T-helper 1 cell treated with Interleukin-12 subunit alpha and Interleukin-12 subunit beta and Interleukin-4 antibody, amounts not matched to agents 30 μg/mL and 1 μg/mL, for 36 hours (primary cell): ENCODE data around the gene LST1.

ENCODE experiments used
- H3K27ac Mint-ChIP-seq: one replicate; pipeline ENCODE4 v1.8.0; 2021; ENCODE audit warnings: mild to moderate bottlenecking, mixed read lengths
- H3K27me3 Mint-ChIP-seq: one replicate; pipeline ENCODE4 v1.8.0; 2021; ENCODE audit warnings: low read depth, mixed read lengths
- H3K36me3 Mint-ChIP-seq: one replicate; pipeline ENCODE4 v1.8.0; 2021; ENCODE audit warnings: low read depth, mixed read lengths
- H3K4me1 Mint-ChIP-seq: one replicate; pipeline ENCODE4 v1.8.0; 2021; ENCODE audit warnings: low read depth, mixed read lengths
- H3K4me3 Mint-ChIP-seq: one replicate; pipeline ENCODE4 v1.8.0; 2021; ENCODE audit warnings: mild to moderate bottlenecking, moderate library complexity, mixed read lengths
- H3K9me3 Mint-ChIP-seq: one replicate; pipeline ENCODE4 v1.8.0; 2021; ENCODE audit warnings: mixed read lengths

The LST1 gene

GRCh38 chr6:31631681-31632278 lies 45.7 kb downstream of the LST1 start:
- peaks cover 59% of the 10 kb centered on the region for H3K36me3 Mint-ChIP-seq
- peaks cover 7% of the 10 kb centered on the region for H3K4me1 Mint-ChIP-seq

GRCh38 chr6:31632279-31632946 lies 46.3 kb downstream of the LST1 start:
- no peak overlapping the region for H3K4me3 Mint-ChIP-seq
- H3K27ac Mint-ChIP-seq: no peak overlapping the region
- H3K27me3 Mint-ChIP-seq: no peaks in the 10 kb centered on the region
- H3K4me1 Mint-ChIP-seq: peaks cover 4% of the 10 kb centered on the region
- H3K36me3 Mint-ChIP-seq: peaks cover 58% of the 10 kb centered on the region
- no peaks in the 10 kb centered on the region for H3K9me3 Mint-ChIP-seq

More at GRCh38 chr6:31631681-31632278, 45.7 kb downstream of the LST1 start:
- H3K27me3 Mint-ChIP-seq: no peaks in the 10 kb centered on the region
- no peak overlapping the region for H3K27ac Mint-ChIP-seq
- no peak overlapping the region for H3K4me3 Mint-ChIP-seq
- no peaks in the 10 kb centered on the region for H3K9me3 Mint-ChIP-seq

- H3K9me3 Mint-ChIP-seq: no peaks in the 10 kb centered on the region
- H3K27ac Mint-ChIP-seq: no peak overlapping the region
- H3K4me1 Mint-ChIP-seq: peaks cover 2% of the 10 kb centered on the region
- H3K4me3 Mint-ChIP-seq: no peak overlapping the region
- H3K36me3 Mint-ChIP-seq: peaks cover 52% of the 10 kb centered on the region
- no peaks in the 10 kb centered on the region for H3K27me3 Mint-ChIP-seq
Observed at GRCh38 chr6:31633447-31633846, 47.4 kb downstream of the LST1 start.

GRCh38 chr6:31634131-31634530 lies 48.1 kb downstream of the LST1 start:
- Mint-ChIP-seq H3K4me3 (no peak overlapping the region), H3K27ac (peak overlapping the region; percentile 50), H3K9me3 (no peaks in the 10 kb centered on the region), H3K4me1 (peaks cover 2% of the 10 kb centered on the region), H3K27me3 (no peaks in the 10 kb centered on the region), H3K36me3 (peaks cover 53% of the 10 kb centered on the region)

- Mint-ChIP-seq H3K27me3 (no peaks in the 10 kb centered on the region), H3K27ac (no peak overlapping the region), H3K9me3 (no peaks in the 10 kb centered on the region), H3K4me3 (no peak overlapping the region), H3K36me3 (peaks cover 49% of the 10 kb centered on the region), H3K4me1 (peaks cover 2% of the 10 kb centered on the region)
Observed at GRCh38 chr6:31634969-31635575, 49.0 kb downstream of the LST1 start.

- no peak overlapping the region for H3K27ac Mint-ChIP-seq
- no peak overlapping the region for H3K4me3 Mint-ChIP-seq
- no peaks in the 10 kb centered on the region for H3K9me3 Mint-ChIP-seq
- peaks cover 2% of the 10 kb centered on the region for H3K4me1 Mint-ChIP-seq
- H3K36me3 Mint-ChIP-seq: peaks cover 49% of the 10 kb centered on the region
- H3K27me3 Mint-ChIP-seq: no peaks in the 10 kb centered on the region
Observed at GRCh38 chr6:31636698-31637596, 50.9 kb downstream of the LST1 start.
